SJCRH30 (cell line): ENCODE data around the gene DRC3. TPM values are rescaled to one million over a fixed set of nuclear protein-coding genes. Genes with fewer than 3 reads are reported as not detected.
A peak's percentile ranks its signal among the peaks of the same experiment; 100 is the strongest.
"Not testable (repeated sequence)": the region's sequence is repeated elsewhere in the genome, so short reads cannot be mapped to it uniquely, and the experiment has no call there.

Experiments
- DNase-seq, 2 experiments: peaks; one replicate each; pipeline ENCODE4 v3.0.0-alpha.2; 2015 to 2020
- H3K27ac ChIP-seq: fragments of 250-450 bp; sonication (Bioruptor Pico); 2 replicates; pipeline ENCODE4 v1.5.1; 2020; ENCODE audit warnings: mild to moderate bottlenecking, moderate library complexity
- H3K27me3 ChIP-seq: fragments of 250-450 bp; sonication (Bioruptor Pico); 2 replicates; pipeline ENCODE4 v1.5.1; 2020; ENCODE audit warnings: mild to moderate bottlenecking, moderate library complexity
- H3K36me3 ChIP-seq: fragments of 250-450 bp; sonication (Bioruptor Pico); 2 replicates; pipeline ENCODE4 v1.5.1; 2020; ENCODE audit warnings: mild to moderate bottlenecking, moderate library complexity
- H3K4me1 ChIP-seq: fragments of 250-450 bp; sonication (Bioruptor Pico); 2 replicates; pipeline ENCODE4 v1.5.1; 2020; ENCODE audit warnings: mild to moderate bottlenecking, moderate library complexity
- H3K4me3 ChIP-seq: fragments of 250-450 bp; sonication (Bioruptor Pico); 2 replicates; pipeline ENCODE4 v1.5.1; 2020; ENCODE audit warnings: mild to moderate bottlenecking, moderate library complexity
- H3K9me3 ChIP-seq: fragments of 250-450 bp; sonication (Bioruptor Pico); replicated peaks from 2 replicates; pipeline ENCODE4 v1.5.1; 2020; ENCODE audit warnings: mild to moderate bottlenecking, moderate library complexity
- total RNA-seq: library from RNA; depleted of rRNA; stranded (reverse); fragments of >200 nt; shearing (Covaris generic); gene quantifications from 2 replicates; pipeline ENCODE4 v1.2.3, GENCODE V29; 2014

Gene DRC3
- total RNA-seq, 1 experiment from 2014 or later, result 0.89 TPM

DNA sequence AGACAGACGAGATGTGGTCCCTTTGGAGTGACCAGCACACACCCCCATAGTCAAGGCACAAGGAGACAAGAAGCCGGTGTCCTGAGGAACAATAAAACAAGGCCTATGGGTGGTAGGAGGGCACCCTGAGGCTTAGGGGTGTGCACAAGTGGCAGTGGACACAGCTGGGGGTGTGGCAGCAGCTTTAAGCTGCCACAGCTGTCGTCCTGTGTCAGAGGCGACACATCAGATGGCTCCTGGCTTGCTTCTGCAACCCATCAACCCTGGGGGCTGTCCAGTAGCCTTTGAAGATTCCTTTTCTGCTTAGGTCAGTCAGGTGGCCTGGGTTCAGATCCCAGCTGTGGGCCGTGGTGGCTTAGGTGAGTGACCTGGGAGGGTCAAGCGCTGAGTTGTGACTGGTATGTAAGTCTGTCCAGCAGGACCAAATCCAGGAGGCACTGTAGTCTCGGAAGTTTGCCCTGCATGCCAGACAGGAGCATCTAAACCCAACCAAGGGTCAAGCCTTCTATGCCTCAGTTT lies 15.8 kb downstream of the DRC3 start:
- Histone ChIP-seq H3K4me1 (peaks cover 37% of the 10 kb centered on the region), H3K9me3 (no peaks in the 10 kb centered on the region), H3K27ac (no peak overlapping the region), H3K36me3 (no peaks in the 10 kb centered on the region), H3K27me3 (no peaks in the 10 kb centered on the region), H3K4me3 (no peak overlapping the region)
- peak; percentile 87 to 95 for DNase-seq

DNA sequence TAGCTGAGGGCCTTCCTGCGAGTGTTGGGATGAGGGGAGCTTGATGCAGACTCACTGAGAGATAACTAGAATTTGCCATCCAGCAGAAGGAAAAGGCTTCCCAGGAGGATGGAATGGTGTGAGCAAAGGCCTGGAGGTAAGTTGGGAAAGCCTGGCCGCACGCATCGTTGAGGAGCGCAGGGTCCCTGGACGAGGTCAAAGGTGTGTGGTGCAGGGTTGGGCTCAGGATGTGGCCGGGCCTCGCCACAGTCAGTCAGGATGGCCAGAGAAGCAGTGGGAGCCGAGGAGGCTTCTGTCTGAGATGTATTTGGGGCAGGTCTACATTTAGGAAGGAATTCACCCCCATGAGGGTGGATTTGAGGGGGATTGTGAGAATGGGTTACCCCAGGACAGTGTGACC lies 16.4 kb downstream of the DRC3 start:
- Histone ChIP-seq H3K36me3 (no peaks in the 10 kb centered on the region), H3K27me3 (no peaks in the 10 kb centered on the region), H3K4me3 (no peak overlapping the region), H3K27ac (no peak overlapping the region), H3K4me1 (peaks cover 40% of the 10 kb centered on the region), H3K9me3 (no peaks in the 10 kb centered on the region)
- DNase-seq, result no peak

DNA sequence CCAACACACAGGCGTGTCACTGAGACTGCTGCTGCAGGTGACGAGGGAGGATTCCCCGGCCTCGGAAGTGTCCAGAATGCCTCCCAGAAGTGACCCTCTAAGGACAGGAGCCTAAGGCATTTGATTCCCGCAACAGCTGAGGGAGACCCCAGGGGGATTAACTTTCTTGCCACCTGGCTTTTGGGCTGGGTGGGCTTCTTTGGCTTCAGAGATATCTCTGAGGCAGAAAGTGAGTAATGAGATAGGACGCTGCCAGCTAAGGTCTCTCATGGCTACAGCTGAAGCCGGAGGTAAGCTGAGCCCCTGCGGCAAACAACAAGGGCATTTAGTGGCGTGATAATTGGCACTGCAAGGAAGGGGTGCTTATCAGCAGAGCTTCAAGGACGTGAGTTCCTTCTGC lies 17.0 kb downstream of the DRC3 start:
- H3K36me3 ChIP-seq, result no peaks in the 10 kb centered on the region
- H3K4me1 ChIP-seq, result peaks cover 40% of the 10 kb centered on the region
- no peaks in the 10 kb centered on the region for H3K9me3 ChIP-seq
- H3K4me3 ChIP-seq, result no peak overlapping the region
- H3K27ac ChIP-seq, result no peak overlapping the region
- no peaks in the 10 kb centered on the region for H3K27me3 ChIP-seq
- peak; percentile 57 to 69 for DNase-seq

DNA sequence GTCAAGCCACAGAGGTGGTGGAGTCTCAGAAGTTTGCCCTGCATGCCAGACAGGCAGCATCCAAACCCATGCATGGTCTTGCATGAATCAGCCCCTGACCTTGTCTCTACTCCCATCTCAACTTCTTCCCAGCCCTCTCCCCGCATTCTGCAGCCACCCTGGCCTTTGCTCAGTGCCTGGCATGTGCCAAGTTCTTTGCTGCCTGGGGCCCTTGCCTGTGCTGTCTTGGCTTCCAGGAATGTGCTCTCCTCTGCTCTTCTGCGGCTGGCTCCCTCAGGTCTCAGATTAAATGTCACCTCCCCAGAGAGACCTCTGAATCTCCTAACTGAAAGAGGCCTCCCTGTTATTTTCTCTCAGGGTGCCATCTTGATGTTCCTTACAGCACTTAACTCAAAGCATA lies 17.6 kb downstream of the DRC3 start:
- H3K9me3 ChIP-seq, result no peaks in the 10 kb centered on the region
- no peak overlapping the region for H3K4me3 ChIP-seq
- H3K36me3 ChIP-seq, result no peaks in the 10 kb centered on the region
- H3K27ac ChIP-seq, result no peak overlapping the region
- H3K27me3 ChIP-seq, result no peaks in the 10 kb centered on the region
- peaks cover 40% of the 10 kb centered on the region for H3K4me1 ChIP-seq
- DNase-seq, result no peak

DNA sequence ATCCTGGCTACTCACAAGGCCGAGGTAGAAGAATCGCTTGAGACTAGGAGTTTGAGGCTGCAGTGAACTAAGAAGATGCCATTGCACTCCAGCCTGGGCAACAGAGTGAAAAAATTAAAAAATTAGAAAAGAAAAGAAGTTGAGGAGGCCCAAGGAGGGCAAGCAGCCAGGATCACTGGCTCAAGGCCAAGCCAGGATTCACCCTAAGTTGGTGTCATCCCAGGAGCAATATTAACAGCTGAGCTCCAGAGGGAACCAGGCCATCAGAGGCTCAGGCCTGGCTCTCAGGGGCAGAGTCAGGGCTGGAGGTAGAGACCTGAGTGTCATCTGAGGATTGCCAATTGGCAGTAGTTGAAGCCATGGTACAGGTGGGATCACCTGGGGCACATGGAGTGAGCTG lies 20.7 kb downstream of the DRC3 start:
- no peaks in the 10 kb centered on the region for H3K9me3 ChIP-seq
- H3K36me3 ChIP-seq, result no peaks in the 10 kb centered on the region
- peaks cover 32% of the 10 kb centered on the region for H3K4me1 ChIP-seq
- H3K4me3 ChIP-seq, result no peak overlapping the region
- no peaks in the 10 kb centered on the region for H3K27me3 ChIP-seq
- no peak overlapping the region for H3K27ac ChIP-seq
- peak; percentile 62 to 75 for DNase-seq

DNA sequence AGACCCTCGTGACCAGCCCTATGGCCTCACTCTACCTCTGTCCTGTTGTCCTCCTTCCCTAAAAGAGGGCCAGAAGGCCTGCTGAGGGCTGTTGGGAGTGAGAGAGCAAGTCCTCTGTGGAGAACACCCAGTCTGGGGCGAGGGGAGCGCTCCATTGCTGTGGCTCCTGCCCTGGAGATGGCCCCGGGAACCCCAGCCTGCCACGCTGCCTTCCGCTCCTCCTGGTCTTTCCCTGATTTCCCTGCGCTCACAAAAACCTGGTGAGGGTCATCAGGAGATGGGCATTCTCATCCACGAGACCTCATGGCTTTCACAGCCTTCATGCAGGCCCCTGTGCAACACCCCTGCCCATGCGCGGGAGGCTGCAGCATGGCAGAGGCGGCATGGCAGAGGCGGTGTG lies 21.2 kb downstream of the DRC3 start:
- DNase-seq, result no peak
- Histone ChIP-seq H3K27ac (no peak overlapping the region), H3K4me3 (no peak overlapping the region), H3K36me3 (no peaks in the 10 kb centered on the region), H3K9me3 (no peaks in the 10 kb centered on the region), H3K4me1 (peaks cover 27% of the 10 kb centered on the region), H3K27me3 (no peaks in the 10 kb centered on the region)

DNA sequence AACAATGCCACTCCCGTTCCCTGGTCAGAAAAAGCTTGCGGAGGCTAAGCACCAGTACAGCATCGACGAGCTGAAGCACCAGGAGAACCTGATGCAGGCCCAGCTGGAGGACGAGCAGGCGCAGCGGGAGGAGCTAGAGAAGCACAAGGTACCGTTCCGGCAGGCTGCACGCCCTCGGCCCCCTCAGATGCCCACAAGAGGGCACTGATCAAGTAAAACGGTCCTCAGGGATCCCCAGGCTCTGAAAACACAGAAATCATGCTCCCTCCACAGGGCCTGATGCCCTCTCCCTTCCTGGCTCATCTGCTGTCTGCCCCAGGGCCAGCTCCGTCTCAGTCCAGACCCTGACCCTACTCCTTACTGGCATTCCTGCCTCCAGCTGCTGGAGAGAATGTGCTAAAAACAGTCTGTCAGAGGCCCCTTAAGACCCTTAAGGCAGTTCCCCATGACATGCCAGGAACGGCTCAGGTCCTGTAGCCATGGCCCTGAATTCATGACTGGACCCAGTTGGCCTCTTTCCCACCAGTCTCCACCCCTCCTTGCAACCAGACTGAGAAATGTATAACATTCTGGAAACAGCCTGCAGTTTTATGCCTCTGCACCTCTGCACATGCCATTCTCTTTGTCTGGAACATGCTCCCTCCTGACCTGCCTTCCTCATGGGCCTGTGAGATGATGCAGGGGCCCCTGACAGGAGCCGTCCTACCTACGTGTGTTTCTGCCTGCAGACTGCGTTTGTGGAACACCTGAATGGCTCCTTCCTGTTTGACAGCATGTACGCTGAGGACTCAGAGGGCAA lies 21.8 kb downstream of the DRC3 start:
- no peak overlapping the region for H3K27ac ChIP-seq
- H3K4me3 ChIP-seq, result no peak overlapping the region
- H3K9me3 ChIP-seq, result no peaks in the 10 kb centered on the region
- H3K27me3 ChIP-seq, result no peaks in the 10 kb centered on the region
- H3K4me1 ChIP-seq, result peaks cover 21% of the 10 kb centered on the region
- H3K36me3 ChIP-seq, result no peaks in the 10 kb centered on the region
- peak; percentile 46 to 54 for DNase-seq

DNA sequence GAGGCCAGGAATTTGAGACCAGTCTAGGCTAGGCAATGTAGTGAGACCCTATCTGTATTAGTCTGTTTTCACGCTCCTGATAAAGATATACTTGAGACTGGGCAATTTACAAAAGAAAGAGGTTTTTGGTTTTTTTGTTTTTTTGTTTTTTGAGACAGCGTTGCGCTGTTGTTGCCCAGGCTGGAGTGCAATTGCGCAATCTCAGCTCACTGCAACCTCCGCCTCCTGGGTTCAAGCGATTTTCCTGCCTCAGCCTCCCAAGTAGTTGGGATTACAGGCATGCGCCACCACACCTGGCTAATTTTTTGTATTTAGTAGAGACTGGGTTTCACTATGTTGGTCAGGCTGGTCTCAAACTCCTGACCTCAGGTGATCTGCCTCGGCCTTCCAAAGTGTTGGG lies 23.2 kb downstream of the DRC3 start:
- DNase-seq, H3K27ac ChIP-seq, H3K36me3 ChIP-seq, H3K27me3 ChIP-seq, H3K9me3 ChIP-seq, H3K4me3 ChIP-seq, H3K4me1 ChIP-seq: not testable (repeated sequence)

DNA sequence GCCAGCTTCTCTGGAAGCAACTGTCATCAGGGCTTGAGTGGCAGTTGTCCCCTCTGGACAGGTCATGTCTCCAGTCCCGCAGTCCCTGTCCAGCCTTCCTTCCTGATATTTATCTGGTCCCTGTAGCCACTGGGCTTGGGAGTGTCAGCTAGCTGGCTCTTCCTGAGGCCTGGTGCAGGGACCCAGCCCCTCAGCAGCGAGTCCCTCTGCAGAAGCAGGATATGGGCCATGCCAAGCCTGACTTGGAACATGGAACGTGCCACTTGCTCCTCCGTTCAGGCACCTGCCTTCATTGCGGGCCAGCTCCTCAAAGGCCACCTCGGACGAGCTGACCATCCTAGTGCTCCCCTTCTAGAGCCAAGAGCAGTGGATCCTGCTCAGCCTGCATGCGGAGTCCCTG lies 26.3 kb downstream of the DRC3 start:
- no peaks in the 10 kb centered on the region for H3K4me1 ChIP-seq
- no peaks in the 10 kb centered on the region for H3K27me3 ChIP-seq
- no peaks in the 10 kb centered on the region for H3K36me3 ChIP-seq
- DNase-seq, result no peak
- H3K9me3 ChIP-seq, result no peaks in the 10 kb centered on the region
- no peak overlapping the region for H3K4me3 ChIP-seq
- H3K27ac ChIP-seq, result no peak overlapping the region

DNA sequence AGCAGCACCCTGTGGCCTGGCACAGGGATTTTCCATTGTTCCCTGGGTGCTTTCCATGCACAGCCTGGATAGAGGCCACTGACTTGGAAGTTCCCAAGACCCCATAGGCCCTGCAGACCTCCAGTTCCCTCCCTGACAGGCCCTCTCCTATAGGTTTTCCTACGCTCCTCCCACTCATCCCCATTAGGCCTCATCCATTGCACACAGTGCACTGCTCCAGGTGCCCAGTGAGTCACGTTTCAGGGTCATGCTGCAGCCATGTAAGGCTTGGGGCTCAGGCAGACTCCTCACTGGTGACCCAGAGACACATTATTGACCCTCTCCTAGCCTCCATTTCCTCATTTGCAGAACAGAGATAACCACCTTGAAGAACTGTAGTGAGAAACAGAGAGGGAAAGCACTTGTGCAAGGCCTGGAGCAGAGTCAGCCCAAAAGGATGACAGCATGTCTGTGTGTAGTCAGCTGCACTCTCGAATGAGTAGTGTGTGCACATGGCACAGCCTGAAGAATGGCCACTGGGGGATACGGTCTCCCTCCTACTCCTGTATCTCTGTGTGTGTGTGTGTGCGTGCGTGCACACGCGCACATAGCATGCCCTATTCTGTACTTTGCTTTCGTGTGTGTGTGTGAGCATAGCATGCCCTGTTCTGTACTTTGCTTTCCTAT lies 26.8 kb downstream of the DRC3 start:
- Histone ChIP-seq H3K4me1 (no peaks in the 10 kb centered on the region), H3K9me3 (no peaks in the 10 kb centered on the region), H3K27ac (no peak overlapping the region), H3K4me3 (no peak overlapping the region), H3K27me3 (no peaks in the 10 kb centered on the region), H3K36me3 (no peaks in the 10 kb centered on the region)
- no peak for DNase-seq

DNA sequence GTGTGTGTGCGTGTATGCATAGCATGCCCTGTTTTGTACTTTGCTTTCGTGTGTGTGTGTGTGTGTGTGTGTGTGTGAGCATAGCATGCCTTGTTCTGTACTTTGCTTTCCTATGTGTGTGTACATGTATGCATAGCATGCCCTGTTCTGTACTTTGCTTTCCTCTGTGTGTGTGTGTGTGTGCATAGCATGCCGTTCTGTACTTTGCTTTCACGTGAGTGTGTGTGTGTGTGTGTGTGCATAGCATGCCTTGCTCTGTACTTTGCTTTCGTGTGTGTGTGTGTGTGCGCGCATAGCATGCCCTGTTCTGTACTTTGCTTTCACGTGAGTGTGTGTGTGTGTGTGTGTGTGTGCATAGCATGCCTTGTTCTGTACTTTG lies 27.4 kb downstream of the DRC3 start:
- H3K9me3 ChIP-seq, result no peaks in the 10 kb centered on the region
- no peaks in the 10 kb centered on the region for H3K27me3 ChIP-seq
- H3K4me3 ChIP-seq, result no peak overlapping the region
- H3K27ac ChIP-seq, result no peak overlapping the region
- no peak for DNase-seq
- H3K4me1 ChIP-seq, result no peaks in the 10 kb centered on the region
- no peaks in the 10 kb centered on the region for H3K36me3 ChIP-seq

DNA sequence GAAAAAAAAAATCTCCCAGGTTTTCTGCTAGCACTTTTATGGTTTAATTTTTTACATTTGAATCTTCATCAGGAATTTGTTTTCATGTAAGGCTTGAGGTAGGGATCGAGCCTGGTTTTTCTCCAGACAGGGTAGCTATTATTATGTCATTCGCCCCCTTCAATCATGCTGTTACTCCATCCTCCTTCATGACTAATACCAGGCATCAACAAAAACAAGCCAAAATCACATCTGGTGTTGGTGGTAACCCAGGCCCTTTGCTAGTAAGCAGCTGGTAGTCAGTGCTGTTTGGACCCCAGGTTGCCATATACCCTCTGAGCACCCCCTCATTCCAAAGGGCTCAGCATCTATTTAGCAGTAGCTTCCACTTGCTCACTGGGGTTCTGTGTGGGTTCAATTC lies 29.5 kb downstream of the DRC3 start:
- Histone ChIP-seq H3K27ac (no peak overlapping the region), H3K9me3 (no peaks in the 10 kb centered on the region)
- DNase-seq, result no peak

DNA sequence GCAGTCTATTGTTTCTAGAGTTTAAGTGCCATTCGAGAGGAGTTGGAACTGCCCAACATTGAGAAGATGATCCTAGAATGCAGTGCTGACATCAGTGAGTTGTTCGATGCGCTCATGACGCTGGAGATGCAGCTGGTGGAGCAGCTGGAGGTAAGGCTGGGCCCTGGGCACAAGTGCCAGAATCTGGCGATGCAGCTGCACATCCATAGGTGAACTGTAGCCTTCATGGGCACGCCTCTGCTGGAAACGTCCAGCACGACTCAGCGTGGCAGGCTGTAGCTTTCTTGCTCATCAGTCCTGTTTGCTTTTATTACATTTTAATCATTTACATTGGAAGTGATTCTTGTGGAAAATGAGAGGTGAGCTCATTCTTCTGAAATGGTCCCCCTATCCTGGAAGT lies 31.7 kb downstream of the DRC3 start:
- Histone ChIP-seq H3K4me3 (no peak overlapping the region), H3K27me3 (no peaks in the 10 kb centered on the region), H3K36me3 (no peaks in the 10 kb centered on the region; the same call in 1 of the 2 replicates), H3K27ac (no peak overlapping the region), H3K4me1 (no peaks in the 10 kb centered on the region; the same call in 1 of the 2 replicates), H3K9me3 (no peaks in the 10 kb centered on the region)
- DNase-seq, result no peak

More for the DNA sequence above, 29.5 kb downstream of the DRC3 start:
- Histone ChIP-seq H3K36me3 (no peaks in the 10 kb centered on the region), H3K27me3 (no peaks in the 10 kb centered on the region), H3K4me1 (no peaks in the 10 kb centered on the region), H3K4me3 (no peak overlapping the region)

DNA sequence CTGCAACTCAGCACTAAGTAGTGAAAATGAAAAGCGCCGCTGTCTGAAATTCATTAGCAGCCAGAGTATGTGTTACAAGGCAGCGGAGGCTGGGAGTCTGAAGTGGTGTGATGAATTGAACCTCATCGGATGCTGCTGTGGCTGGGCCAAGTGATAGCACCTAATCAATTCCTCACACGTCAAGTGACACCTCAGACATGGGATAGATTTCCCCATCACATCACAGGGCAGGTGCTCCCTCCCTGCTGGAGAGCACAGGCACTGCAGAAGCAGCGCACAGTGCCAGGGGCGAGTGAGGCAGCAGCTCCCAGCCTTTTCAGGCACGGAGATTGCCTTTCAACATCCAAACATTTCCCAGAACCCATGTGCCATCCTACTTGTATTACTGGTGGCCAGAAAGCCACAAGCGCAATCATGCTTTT lies 32.2 kb downstream of the DRC3 start:
- H3K9me3 ChIP-seq, result no peaks in the 10 kb centered on the region
- H3K36me3 ChIP-seq, result no peaks in the 10 kb centered on the region; the same call in 1 of the 2 replicates
- no peaks in the 10 kb centered on the region; the same call in 1 of the 2 replicates for H3K4me1 ChIP-seq
- no peaks in the 10 kb centered on the region for H3K27me3 ChIP-seq
- H3K27ac ChIP-seq, result no peak overlapping the region
- DNase-seq, result no peak
- H3K4me3 ChIP-seq, result no peak overlapping the region

DNA sequence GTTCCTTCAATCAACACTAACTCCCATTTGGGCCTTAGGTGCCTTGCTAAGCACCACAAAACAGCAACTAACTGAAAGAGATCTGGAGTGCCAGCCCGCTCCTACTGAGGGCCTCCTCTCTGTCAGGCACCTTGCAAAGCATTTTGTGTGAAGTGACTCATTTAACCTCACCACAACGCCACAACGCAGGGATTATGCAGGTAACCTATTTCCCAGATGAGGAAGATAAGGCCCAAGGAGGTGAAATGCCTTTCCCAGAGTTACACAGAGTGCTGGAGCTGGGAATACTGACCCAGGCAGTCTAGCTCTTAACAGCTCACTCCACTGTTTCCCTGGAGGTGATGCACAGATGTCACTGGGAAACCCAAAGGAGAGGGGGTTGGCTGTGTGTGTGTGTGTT lies 32.8 kb downstream of the DRC3 start:
- H3K9me3 ChIP-seq, result no peaks in the 10 kb centered on the region
- no peaks in the 10 kb centered on the region; the same call in 1 of the 2 replicates for H3K36me3 ChIP-seq
- no peak for DNase-seq
- H3K4me1 ChIP-seq, result no peaks in the 10 kb centered on the region; the same call in 1 of the 2 replicates
- H3K27ac ChIP-seq, result no peak overlapping the region
- no peak overlapping the region for H3K4me3 ChIP-seq
- no peaks in the 10 kb centered on the region for H3K27me3 ChIP-seq
